HepG2 (cell line): ENCODE measurements around the gene GNAI2. TPM values are rescaled to one million over a fixed set of nuclear protein-coding genes. Genes with fewer than 3 reads are reported as not detected.

ENCODE experiments used
- BRD4 ChIP-seq: sonication (generic); formaldehyde crosslinking; IDR thresholded peaks from 2 replicates; pipeline ENCODE4 v1.4.0; 2020; ENCODE audit warnings: missing genetic modification reagents
- ISX ChIP-seq: sonication (generic); formaldehyde crosslinking; conservative IDR thresholded peaks from 2 replicates; pipeline ENCODE4 v1.5.0; 2020; ENCODE audit warnings: missing genetic modification reagents
- KMT2A ChIP-seq: sonication (generic); formaldehyde crosslinking; IDR thresholded peaks from 2 replicates; pipeline ENCODE4 v1.4.0; 2020; ENCODE audit warnings: missing genetic modification reagents
- NFE2 ChIP-seq: sonication (generic); formaldehyde crosslinking; IDR thresholded peaks from 2 replicates; pipeline ENCODE4 v1.4.0; 2020; ENCODE audit warnings: missing genetic modification reagents
- NFKBIZ ChIP-seq: IDR thresholded peaks from 2 replicates; pipeline ENCODE4 v1.6.1; 2018; ENCODE audit warnings: missing genetic modification reagents, missing compliant biosample characterization
- PHB2 ChIP-seq: fragments of 450-650 bp; IDR thresholded peaks from 2 replicates; pipeline ENCODE4 v1.6.1; 2018; ENCODE audit not compliant: partially characterized antibody
- SOX6 ChIP-seq, 2 experiments: fragments of 450-650 bp in 1 of 2; sonication (generic) in 1 of 2; formaldehyde crosslinking in 1 of 2; IDR thresholded peaks; 2 replicates each; pipeline versions ENCODE4 v1.4.0 to v1.6.1; 2017 to 2020; ENCODE audit warnings: antibody characterized with exemption in 1 of 2, mild to moderate bottlenecking in 1 of 2, missing genetic modification reagents in 1 of 2
- TARDBP ChIP-seq: sonication (generic); formaldehyde crosslinking; IDR thresholded peaks from 2 replicates; pipeline ENCODE4 v1.8.0; 2022; ENCODE audit warnings: mild to moderate bottlenecking, missing genetic modification reagents
- THAP7 ChIP-seq: sonication (generic); formaldehyde crosslinking; IDR thresholded peaks from 2 replicates; pipeline ENCODE4 v1.8.1; 2023; ENCODE audit warnings: mild to moderate bottlenecking, missing genetic modification reagents
- THRA ChIP-seq: sonication (generic); formaldehyde crosslinking; IDR thresholded peaks from 2 replicates; pipeline ENCODE4 v1.4.0; 2020; ENCODE audit warnings: missing genetic modification reagents, borderline replicate concordance
- XRCC5 ChIP-seq: fragments of 200-400 bp; formaldehyde crosslinking; optimal IDR thresholded peaks from 2 replicates; pipeline ENCODE3; 2017; ENCODE audit warnings: mild to moderate bottlenecking, low read length
- ZKSCAN8 ChIP-seq: IDR thresholded peaks from 2 replicates; pipeline ENCODE4 v1.6.1; 2016; ENCODE audit warnings: borderline replicate concordance, missing genetic modification reagents, missing compliant biosample characterization
- ZNF230 ChIP-seq: sonication (generic); formaldehyde crosslinking; IDR thresholded peaks from 2 replicates; pipeline ENCODE4 v1.4.0; 2020; ENCODE audit warnings: mild to moderate bottlenecking, missing genetic modification reagents
- ZNF512 ChIP-seq: sonication (generic); formaldehyde crosslinking; IDR thresholded peaks from 2 replicates; pipeline ENCODE4 v1.4.0; 2020; ENCODE audit warnings: mild to moderate bottlenecking, missing genetic modification reagents
- ZNF546 ChIP-seq: sonication (generic); formaldehyde crosslinking; conservative IDR thresholded peaks from 2 replicates; pipeline ENCODE4 v1.8.1; 2023; ENCODE audit warnings: mild to moderate bottlenecking, missing genetic modification reagents
- ZNF598 ChIP-seq: sonication (generic); formaldehyde crosslinking; IDR thresholded peaks from 2 replicates; pipeline ENCODE4 v1.5.1; 2020; ENCODE audit warnings: mild to moderate bottlenecking, missing genetic modification reagents, borderline replicate concordance
- ZNF740 ChIP-seq: sonication (generic); formaldehyde crosslinking; IDR thresholded peaks from 2 replicates; pipeline ENCODE4 v1.4.0; 2020; ENCODE audit warnings: missing genetic modification reagents
- ZNF792 ChIP-seq: IDR thresholded peaks from 2 replicates; pipeline ENCODE4 v1.6.1; 2016
- ZSCAN30 ChIP-seq: sonication (generic); formaldehyde crosslinking; IDR thresholded peaks from 2 replicates; pipeline ENCODE4 v1.5.0; 2020; ENCODE audit warnings: mild to moderate bottlenecking, missing genetic modification reagents
- polyA plus RNA-seq, 8 experiments: library from polyadenylated mRNA; depleted of rRNA in 3 of 8; stranded (reverse) in 7 of 8; unstranded in 1 of 8; fragments of >200 nt; fragmentation: Illumina TruSeq in 4 of 8; extraction: Trizol in 4 of 8; gene quantifications; 2 replicates each; pipeline versions ENCODE4 v1.2.1 to v1.2.3, GENCODE V29; 2011 to 2016; ENCODE audit warnings: low read depth in 4 of 8, missing spikeins in 1 of 8, mixed read lengths in 1 of 8; ENCODE audit not compliant: insufficient read depth in 1 of 8
- total RNA-seq, 5 experiments: library from RNA; depleted of rRNA; stranded (reverse); fragments of >200 nt; fragmentation: Illumina TruSeq; extraction: Trizol; gene quantifications; 2 replicates each; pipeline ENCODE4 v1.2.3, GENCODE V29; 2016; ENCODE audit warnings: low read depth in 1 of 5
- TF ChIP-seq, protein P1 (sequence below): sonication (generic); formaldehyde crosslinking; IDR thresholded peaks from 2 replicates; pipeline ENCODE4 v1.9.0; 2022; ENCODE audit warnings: low read depth, missing genetic modification reagents
- TF ChIP-seq, protein P2 (sequence below): sonication (generic); formaldehyde crosslinking; conservative IDR thresholded peaks from 2 replicates; pipeline ENCODE4 v1.8.0; 2022; ENCODE audit warnings: mild to moderate bottlenecking, moderate library complexity, missing genetic modification reagents

The GNAI2 gene
- total and polyA plus RNA-seq, 2 of the 13 experiments (the other 11 are each of a cell fraction or from before 2014, with no cell fraction given), result 51.1 to 66.2 TPM

- TF ChIP-seq THRA (peak; percentile 89; the same call in 1 of the 2 replicates), BRD4 (CRISPR knock-in tag) (0 out of 2 replicates have a peak, but pooled peaks have one; percentile 55), ZNF546 (CRISPR knock-in tag) (no peak), ZNF230 (CRISPR knock-in tag) (no peak), KMT2A (CRISPR knock-in tag) (0 out of 2 replicates have a peak, but pooled peaks have one; percentile 45), ZNF792 (CRISPR knock-in tag) (peak; percentile 60; the same call in 1 of the 2 replicates), TARDBP (CRISPR knock-in tag) (peak; percentile 81), XRCC5 (peak; percentile 30), ZNF598 (CRISPR knock-in tag) (peak; percentile 75; the same call in 1 of the 2 replicates), NFKBIZ (CRISPR knock-in tag) (0 out of 2 replicates have a peak, but pooled peaks have one; percentile 24), PHB2 (no peak), SOX6 (IDR thresholded peaks at IDR 0.05) (no peak), SOX6 (CRISPR knock-in tag; IDR thresholded peaks at IDR 0.05) (peak; percentile 77; the same call in 1 of the 2 replicates), THAP7 (CRISPR knock-in tag) (0 out of 2 replicates have a peak, but pooled peaks have one; percentile 35), ZNF740 (CRISPR knock-in tag) (no peak), ISX (CRISPR knock-in tag) (no peak), ZKSCAN8 (CRISPR knock-in tag) (no peak), ZSCAN30 (CRISPR knock-in tag) (no peak), NFE2 (CRISPR knock-in tag) (no peak), ZNF512 (CRISPR knock-in tag) (no peak)
- TF ChIP-seq, protein P1, sequence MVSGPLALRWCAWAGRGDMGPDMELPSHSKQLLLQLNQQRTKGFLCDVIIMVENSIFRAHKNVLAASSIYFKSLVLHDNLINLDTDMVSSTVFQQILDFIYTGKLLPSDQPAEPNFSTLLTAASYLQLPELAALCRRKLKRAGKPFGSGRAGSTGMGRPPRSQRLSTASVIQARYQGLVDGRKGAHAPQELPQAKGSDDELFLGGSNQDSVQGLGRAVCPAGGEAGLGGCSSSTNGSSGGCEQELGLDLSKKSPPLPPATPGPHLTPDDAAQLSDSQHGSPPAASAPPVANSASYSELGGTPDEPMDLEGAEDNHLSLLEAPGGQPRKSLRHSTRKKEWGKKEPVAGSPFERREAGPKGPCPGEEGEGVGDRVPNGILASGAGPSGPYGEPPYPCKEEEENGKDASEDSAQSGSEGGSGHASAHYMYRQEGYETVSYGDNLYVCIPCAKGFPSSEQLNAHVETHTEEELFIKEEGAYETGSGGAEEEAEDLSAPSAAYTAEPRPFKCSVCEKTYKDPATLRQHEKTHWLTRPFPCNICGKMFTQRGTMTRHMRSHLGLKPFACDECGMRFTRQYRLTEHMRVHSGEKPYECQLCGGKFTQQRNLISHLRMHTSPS (CRISPR knock-in tag), result peak; percentile 88
- TF ChIP-seq, protein P2, sequence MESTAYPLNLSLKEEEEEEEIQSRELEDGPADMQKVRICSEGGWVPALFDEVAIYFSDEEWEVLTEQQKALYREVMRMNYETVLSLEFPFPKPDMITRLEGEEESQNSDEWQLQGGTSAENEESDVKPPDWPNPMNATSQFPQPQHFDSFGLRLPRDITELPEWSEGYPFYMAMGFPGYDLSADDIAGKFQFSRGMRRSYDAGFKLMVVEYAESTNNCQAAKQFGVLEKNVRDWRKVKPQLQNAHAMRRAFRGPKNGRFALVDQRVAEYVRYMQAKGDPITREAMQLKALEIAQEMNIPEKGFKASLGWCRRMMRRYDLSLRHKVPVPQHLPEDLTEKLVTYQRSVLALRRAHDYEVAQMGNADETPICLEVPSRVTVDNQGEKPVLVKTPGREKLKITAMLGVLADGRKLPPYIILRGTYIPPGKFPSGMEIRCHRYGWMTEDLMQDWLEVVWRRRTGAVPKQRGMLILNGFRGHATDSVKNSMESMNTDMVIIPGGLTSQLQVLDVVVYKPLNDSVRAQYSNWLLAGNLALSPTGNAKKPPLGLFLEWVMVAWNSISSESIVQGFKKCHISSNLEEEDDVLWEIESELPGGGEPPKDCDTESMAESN (CRISPR knock-in tag), result peak; percentile 42; the same call in 1 of the 2 replicates
Observed at GRCh38 chr3:50210510-50211367, 25.3 kb upstream of the GNAI2 start (continued).
